Lower leg skin (tissue), 4 donors: Measurements from ENCODE around the gene SLC45A3. TPM values are rescaled to one million over a fixed set of nuclear protein-coding genes. Genes with fewer than 3 reads are reported as not detected.

Source experiments
- DNase-seq, 2 donors: peaks; one replicate each; pipeline ENCODE4 v3.0.0-alpha.2; 2019; ENCODE audit warnings: low spot score in 2 of 2
- H3K4me3 ChIP-seq: fragments of 200-600 bp; sonication (generic); 2 replicates; pipeline ENCODE4 v1.5.1; 2017; ENCODE audit warnings: mild to moderate bottlenecking, low read depth; ENCODE audit not compliant: poor library complexity, severe bottlenecking
- POLR2A ChIP-seq, 2 donors: fragments of 450-650 bp; IDR thresholded peaks; one replicate each; pipeline ENCODE4 v1.6.1; 2016 to 2017; ENCODE audit warnings: antibody characterized with exemption in 2 of 2, mild to moderate bottlenecking in 1 of 2, moderate library complexity in 1 of 2
- WGBS, 2 donors: methylation state at CpG; one replicate each; pipeline ENCODE4 v1.1.5; 2018; 5-methylcytosine and 5-hydroxymethylcytosine counted together
- intact Hi-C: fragments of 100-400 bp; cut with DNase I; formaldehyde crosslinking; loops from one replicate; pipeline ENCODE4 v1.15.0; 2023; ENCODE audit warnings: low total_unique reads
- total RNA-seq, 4 donors: library from RNA; depleted of rRNA; stranded (reverse); fragments of >200 nt; gene quantifications; one replicate each; pipeline ENCODE4 v1.1.0, GENCODE V29; 2016
- TF ChIP-seq, protein P1 (sequence below), 3 donors: fragments of 450-650 bp; IDR thresholded peaks; one replicate each; pipeline ENCODE4 v1.5.1; 2016; ENCODE audit warnings: antibody characterized with exemption in 3 of 3, mild to moderate bottlenecking in 3 of 3, moderate library complexity in 2 of 3

Gene SLC45A3
- total RNA-seq, 4 donors from 2014 or later = 1.9 to 5.1 (median 3.1) TPM

DNA sequence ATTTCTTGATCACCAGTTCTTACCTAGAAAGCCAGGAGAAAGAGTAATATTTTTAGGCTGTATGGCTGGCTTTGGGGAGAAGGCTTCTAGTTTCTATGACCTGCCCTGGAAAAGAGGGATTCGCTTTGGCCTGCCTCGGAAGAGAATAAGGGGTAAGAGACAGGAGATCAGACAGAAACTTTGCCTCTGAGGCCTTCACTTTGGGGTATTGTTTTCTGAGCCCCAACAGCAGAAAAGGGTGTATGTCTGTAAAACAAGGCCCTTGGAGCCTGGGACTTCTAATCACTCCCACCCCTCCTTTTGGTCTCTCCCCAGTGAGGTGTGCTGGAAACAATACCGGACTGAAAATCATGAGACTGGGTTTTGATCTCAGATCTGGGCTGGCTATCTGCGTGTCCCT lies 5.1 kb downstream of the SLC45A3 start:
- no peak overlapping the region for H3K4me3 ChIP-seq
- intact Hi-C loops = no loop called here
- 90 to 99% methylated on average over 4 of the region's 4 CpGs for WGBS, 2 donors
- DNase-seq = no peak
- TF ChIP-seq, protein P1, sequence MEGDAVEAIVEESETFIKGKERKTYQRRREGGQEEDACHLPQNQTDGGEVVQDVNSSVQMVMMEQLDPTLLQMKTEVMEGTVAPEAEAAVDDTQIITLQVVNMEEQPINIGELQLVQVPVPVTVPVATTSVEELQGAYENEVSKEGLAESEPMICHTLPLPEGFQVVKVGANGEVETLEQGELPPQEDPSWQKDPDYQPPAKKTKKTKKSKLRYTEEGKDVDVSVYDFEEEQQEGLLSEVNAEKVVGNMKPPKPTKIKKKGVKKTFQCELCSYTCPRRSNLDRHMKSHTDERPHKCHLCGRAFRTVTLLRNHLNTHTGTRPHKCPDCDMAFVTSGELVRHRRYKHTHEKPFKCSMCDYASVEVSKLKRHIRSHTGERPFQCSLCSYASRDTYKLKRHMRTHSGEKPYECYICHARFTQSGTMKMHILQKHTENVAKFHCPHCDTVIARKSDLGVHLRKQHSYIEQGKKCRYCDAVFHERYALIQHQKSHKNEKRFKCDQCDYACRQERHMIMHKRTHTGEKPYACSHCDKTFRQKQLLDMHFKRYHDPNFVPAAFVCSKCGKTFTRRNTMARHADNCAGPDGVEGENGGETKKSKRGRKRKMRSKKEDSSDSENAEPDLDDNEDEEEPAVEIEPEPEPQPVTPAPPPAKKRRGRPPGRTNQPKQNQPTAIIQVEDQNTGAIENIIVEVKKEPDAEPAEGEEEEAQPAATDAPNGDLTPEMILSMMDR (IDR thresholded peaks at IDR 0.05) = no peak
- no peak for TF ChIP-seq POLR2A (IDR thresholded peaks at IDR 0.05)

DNA sequence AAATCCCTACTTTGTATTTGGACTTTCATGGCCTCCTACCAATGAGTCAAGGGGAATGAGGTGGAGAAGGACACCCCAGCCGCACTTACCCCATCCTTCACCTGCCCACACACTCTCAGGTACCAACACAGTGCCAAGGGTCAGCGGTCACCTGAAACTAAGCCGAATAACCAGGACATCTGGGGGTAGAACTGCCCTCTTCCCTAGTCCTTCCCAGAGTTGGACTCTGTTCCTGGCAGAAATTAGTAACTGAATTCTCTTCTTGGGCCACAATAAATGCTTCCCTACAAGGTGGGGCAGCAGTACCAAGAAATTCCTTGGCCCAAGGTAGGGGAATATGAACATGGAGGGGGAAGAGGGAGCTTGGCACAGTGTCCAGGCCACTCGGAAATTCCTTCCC lies 7.3 kb downstream of the SLC45A3 start:
- no peak for DNase-seq
- TF ChIP-seq, protein P1 (IDR thresholded peaks at IDR 0.05) = no peak
- TF ChIP-seq POLR2A (IDR thresholded peaks at IDR 0.05) = no peak
- 66 to 82% methylated on average over 4 of the region's 4 CpGs for WGBS, 2 donors
- no peak overlapping the region for H3K4me3 ChIP-seq
- intact Hi-C loops = no loop called here

DNA sequence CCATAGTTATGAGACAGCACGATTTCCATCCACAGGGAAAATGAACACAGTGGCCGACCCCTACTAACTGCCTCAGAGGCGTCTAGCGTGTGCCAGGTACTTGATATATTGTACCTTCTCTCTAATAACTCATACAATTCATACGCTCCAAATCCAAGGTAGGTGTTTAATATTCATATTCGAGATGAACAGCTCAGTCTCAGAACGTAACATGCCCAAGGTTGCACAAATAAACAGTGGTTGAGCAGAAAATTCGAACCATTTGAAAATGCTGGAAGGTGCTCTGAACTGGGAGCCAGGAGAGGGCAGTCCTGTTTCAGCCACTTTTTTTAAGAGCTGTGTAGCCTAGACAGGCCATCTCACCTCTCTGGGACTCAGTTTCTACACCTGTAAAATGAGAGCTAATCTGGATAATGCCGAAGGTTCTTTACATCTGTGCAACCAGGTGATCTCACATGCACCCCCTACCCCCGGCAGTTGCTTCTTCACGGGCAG lies 7.9 kb downstream of the SLC45A3 start:
- no peak overlapping the region for H3K4me3 ChIP-seq
- intact Hi-C loops = no loop called here
- TF ChIP-seq, protein P1 (IDR thresholded peaks at IDR 0.05) = no peak
- TF ChIP-seq POLR2A (IDR thresholded peaks at IDR 0.05) = no peak
- no peak for DNase-seq
- 60 to 65% methylated on average over 11 of the region's 11 CpGs for WGBS, 2 donors

DNA sequence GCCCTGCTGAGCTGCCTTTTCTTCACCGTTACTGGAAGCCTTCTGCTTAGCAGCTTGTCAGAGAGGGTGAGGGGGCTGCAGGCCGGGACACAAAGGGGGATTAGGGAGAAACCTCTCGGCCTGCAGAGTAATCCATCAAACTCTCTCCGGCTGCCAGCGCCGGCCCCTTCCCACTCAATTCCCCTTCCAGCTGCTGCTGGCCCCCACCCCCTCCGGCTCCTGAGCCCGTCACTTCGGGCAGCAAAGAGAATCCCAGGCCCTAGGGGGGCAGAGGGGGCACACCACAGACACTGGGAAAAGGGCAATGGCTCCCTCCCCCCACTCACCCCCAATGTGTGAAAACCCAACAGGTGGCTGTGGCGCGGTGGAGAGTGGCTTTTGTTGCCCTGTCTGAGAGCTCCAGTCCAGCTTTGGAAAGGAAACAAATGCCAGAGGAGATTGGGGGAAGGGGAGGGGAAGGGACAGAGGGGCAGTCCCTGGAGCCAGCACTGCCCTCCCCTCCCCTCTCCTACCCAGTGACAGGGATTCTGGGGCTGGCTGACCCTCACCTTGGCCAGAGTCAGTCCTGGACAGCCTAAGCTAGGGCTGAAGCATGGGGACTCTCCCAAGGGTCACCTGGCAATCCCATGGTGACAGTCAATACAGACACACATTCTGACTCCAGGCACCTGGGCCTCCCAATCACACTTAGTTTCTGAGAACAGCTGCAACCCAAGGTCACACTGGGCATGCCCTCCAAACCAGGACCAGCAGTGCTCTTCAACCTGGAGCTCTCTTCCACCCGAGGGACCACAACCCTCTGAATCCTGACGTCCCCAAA lies 9.5 kb downstream of the SLC45A3 start:
- WGBS, 2 donors = 82 to 84% methylated on average over 5 to 12 of the region's 13 CpGs
- TF ChIP-seq, protein P1 (IDR thresholded peaks at IDR 0.05) = no peak
- no peak for TF ChIP-seq POLR2A (IDR thresholded peaks at IDR 0.05)
- H3K4me3 ChIP-seq = no peak overlapping the region
- intact Hi-C loops = no loop called here
- DNase-seq = no peak

DNA sequence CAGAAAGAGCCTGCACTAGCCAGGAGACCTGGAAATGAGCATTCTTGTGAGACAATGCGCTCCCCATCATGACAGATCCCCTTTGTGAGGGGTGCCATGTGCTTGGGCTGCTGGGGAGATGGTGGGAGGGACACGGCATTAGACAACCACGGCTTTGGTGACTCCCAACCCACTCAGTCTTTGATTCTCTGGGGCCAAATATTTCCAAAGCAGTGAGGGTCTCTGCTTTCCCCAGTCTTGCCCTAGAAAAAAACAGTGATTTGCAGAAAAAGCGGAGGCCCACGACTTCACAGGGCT lies 10.2 kb downstream of the SLC45A3 start:
- no peak overlapping the region for H3K4me3 ChIP-seq
- TF ChIP-seq, protein P1 (IDR thresholded peaks at IDR 0.05) = no peak
- no peak for TF ChIP-seq POLR2A (IDR thresholded peaks at IDR 0.05)
- no peak for DNase-seq
- intact Hi-C loops = no loop called here
- WGBS, 2 donors = 73 to 74% methylated on average over 5 of the region's 5 CpGs
